Cardiac fibroblast (primary cell): ENCODE data around the gene RUNX2.

Source experiments
- DNase-seq, 2 donors: peaks; one replicate each; pipeline versions ENCODE4 v3.0.0 to v3.0.0-alpha.2; 2010; ENCODE audit warnings: low read depth in 2 of 2
- H3K4me3 ChIP-seq, 2 donors: replicated peaks in 1 of 2; 1 replicate in 1 of 2; 2 replicates in 1 of 2; pipeline ENCODE4 v1.5.1; 2011; ENCODE audit warnings: low read depth in 2 of 2, low read length in 2 of 2, mild to moderate bottlenecking in 2 of 2, moderate library complexity in 1 of 2
- CTCF ChIP-seq: IDR thresholded peaks from one replicate; pipeline ENCODE4 v1.5.1; 2011; ENCODE audit warnings: low read depth, mild to moderate bottlenecking, low read length, inconsistent platforms

The RUNX2 gene

GRCh38 chr6:45483021-45483420, 154.9 kb downstream of the RUNX2 start:
- no peak overlapping the region for H3K4me3 ChIP-seq
- DNase-seq = peak; percentile 83 to 84
- TF ChIP-seq CTCF = no peak

- no peak for DNase-seq
Observed at GRCh38 chr6:45483501-45483900, 155.4 kb downstream of the RUNX2 start.

DNA sequence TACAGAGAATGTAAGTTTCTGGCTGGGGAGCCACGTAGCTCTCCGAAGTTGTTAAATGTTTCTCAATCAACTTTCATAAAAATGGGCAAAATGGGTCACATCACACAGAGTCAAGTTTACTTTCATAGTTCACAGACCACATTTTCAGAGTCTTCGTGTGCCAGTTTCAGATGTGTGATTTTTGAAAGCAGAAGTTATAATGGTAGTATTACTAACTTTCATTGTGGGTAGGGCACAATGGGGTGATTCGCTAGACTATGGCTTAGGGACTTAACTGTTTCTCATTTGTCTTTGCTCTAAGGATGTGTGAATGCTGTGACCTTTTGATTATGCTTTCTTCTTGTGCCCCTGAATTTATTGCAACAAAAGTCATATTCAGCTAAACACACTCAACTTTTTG, 158.6 kb downstream of the RUNX2 start:
- no peak for DNase-seq
- no peak overlapping the region for H3K4me3 ChIP-seq
- TF ChIP-seq CTCF = no peak

More at GRCh38 chr6:45483501-45483900, 155.4 kb downstream of the RUNX2 start:
- TF ChIP-seq CTCF = no peak
- H3K4me3 ChIP-seq = no peak overlapping the region

DNA sequence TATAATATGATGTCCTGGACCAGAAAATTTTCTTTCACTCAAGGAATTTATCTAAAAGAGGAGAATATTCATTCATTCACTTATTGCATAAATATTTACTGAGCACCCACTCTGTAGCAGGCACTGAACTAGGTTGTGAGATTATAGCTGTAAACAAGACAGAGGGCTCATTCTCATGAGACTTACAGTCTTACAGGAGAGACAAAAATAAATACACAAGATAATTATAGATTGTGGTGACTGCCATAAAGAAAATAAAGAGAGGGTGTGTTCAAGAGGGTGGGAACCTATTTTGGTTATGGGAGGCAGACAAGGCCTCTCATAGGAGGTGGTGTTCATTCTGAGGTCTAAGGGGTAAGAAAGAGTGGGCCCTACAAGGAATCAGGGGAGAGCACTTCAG, 159.5 kb downstream of the RUNX2 start:
- no peak for DNase-seq
- no peak for TF ChIP-seq CTCF

DNA sequence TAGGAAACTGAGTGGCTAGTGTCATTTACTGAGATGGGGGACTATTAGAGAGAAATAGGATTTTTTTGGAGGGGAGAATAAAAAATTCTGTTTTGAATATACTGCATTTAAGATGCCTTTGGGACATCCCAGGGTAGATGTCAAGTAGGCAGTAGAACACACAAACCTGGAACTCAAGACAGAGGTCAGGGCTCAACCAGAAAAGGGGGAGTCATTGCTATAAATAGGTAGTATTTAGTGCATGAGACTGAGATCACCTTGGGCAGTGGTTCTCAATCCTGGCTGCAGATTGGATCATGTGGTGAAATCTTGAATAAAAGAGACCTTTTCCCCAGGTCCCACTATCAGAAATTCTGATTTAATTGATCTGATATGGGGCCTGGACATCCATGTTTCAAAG, 160.1 kb downstream of the RUNX2 start:
- no peak overlapping the region for H3K4me3 ChIP-seq
- TF ChIP-seq CTCF = no peak
- DNase-seq = no peak

More for the DNA sequence above, 159.5 kb downstream of the RUNX2 start:
- no peak overlapping the region for H3K4me3 ChIP-seq

GRCh38 chr6:45488889-45489288, 160.8 kb downstream of the RUNX2 start:
- no peak for TF ChIP-seq CTCF
- no peak overlapping the region for H3K4me3 ChIP-seq
- no peak for DNase-seq

DNA sequence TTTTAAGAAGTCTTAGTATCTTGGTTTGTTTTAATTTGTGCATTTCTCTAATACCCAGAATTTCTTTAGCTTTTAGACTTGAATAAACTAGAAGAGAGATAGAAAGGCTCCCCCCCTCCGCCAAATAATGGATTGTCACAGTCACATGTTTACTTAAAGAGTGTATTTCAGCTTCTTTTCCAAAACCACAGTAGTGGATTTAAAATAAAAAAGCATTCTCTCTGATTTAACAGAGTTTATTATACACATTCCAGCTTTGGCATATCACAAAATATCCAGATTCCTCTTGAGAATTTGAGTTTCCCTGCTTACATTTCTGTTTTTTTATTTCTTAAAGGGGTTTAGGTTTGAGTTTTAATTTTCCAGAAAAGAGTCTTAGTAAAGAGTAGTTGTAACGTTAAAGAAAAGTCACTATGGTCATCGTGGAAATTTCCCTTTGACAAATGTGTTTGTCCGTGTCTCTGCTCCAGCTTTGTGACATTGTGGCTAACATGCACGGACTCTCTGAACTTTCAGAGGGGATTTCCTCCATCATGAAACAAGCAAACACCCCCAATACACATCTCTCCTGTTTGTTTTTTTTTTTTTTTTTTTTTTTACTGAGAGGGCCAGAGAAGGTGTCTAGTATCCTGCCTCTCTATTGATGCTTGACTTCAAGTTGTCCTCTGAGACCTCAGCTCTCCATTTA, 163.1 kb downstream of the RUNX2 start:
- H3K4me3 ChIP-seq = no peak overlapping the region
- DNase-seq = no peak
- no peak for TF ChIP-seq CTCF
